ENCODE data around the gene HSD17B2.

Gene HSD17B2

DNA sequence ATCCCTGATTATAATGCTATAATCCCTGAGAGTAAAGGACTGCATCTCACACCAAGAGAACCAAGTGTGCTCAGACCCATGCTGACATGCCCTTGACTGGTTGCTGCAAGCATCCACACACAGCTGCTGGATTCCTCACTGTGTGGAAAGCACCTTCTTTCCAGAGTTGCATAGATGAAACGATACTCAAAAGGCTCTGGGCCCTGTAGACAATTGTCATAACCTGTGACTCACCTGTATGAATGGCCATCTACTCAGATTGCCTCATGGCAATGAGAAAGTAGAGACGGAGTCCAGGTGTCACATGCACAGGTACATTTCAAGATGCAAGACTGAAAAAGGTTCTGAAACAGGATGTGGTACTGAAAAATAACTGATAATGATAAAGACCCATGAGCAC, 76.9 kb downstream of the HSD17B2 start:
- FAIRE-seq (no peak), DNase-seq (ENCODE audit: insufficient read length, low spot score) (no peak)
- TF ChIP-seq, protein P1, sequence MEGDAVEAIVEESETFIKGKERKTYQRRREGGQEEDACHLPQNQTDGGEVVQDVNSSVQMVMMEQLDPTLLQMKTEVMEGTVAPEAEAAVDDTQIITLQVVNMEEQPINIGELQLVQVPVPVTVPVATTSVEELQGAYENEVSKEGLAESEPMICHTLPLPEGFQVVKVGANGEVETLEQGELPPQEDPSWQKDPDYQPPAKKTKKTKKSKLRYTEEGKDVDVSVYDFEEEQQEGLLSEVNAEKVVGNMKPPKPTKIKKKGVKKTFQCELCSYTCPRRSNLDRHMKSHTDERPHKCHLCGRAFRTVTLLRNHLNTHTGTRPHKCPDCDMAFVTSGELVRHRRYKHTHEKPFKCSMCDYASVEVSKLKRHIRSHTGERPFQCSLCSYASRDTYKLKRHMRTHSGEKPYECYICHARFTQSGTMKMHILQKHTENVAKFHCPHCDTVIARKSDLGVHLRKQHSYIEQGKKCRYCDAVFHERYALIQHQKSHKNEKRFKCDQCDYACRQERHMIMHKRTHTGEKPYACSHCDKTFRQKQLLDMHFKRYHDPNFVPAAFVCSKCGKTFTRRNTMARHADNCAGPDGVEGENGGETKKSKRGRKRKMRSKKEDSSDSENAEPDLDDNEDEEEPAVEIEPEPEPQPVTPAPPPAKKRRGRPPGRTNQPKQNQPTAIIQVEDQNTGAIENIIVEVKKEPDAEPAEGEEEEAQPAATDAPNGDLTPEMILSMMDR (IDR thresholded peaks at IDR 0.05; ENCODE audit: insufficient read depth, missing control alignments) = no peak

- TF ChIP-seq, protein P1 (IDR thresholded peaks at IDR 0.05; ENCODE audit: insufficient read depth, missing control alignments) = no peak
- FAIRE-seq (no peak), DNase-seq (ENCODE audit: insufficient read length, low spot score) (no peak)
Observed at GRCh38 chr16:82113741-82114140, 78.7 kb downstream of the HSD17B2 start.

- TF ChIP-seq, protein P1 (IDR thresholded peaks at IDR 0.05; ENCODE audit: insufficient read depth, missing control alignments) = no peak
- FAIRE-seq = no peak
- DNase-seq (ENCODE audit: insufficient read length, low spot score) = no peak
Observed at GRCh38 chr16:82116535-82116934, 81.5 kb downstream of the HSD17B2 start.

DNA sequence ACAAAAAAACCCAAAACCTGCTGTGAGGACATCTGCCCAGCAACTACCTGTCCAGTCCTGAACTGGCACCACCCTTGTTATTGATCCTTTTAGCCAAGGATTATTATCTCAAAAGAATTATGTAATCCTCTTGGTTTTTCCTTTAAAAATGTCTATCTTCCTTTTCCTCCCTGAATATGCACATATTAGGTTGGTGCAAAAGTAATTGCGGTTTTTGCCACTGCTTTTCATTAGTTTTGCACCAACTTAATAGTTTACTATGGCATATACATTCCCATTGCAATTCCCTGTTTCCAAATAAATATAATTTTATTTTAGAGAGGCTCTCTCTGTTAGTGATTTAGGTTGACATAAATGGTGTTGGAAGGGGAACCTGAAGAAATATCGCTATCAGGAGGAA, 83.7 kb downstream of the HSD17B2 start:
- FAIRE-seq = no peak
- DNase-seq (ENCODE audit: insufficient read length, low spot score) = no peak
- TF ChIP-seq, protein P1 (IDR thresholded peaks at IDR 0.05; ENCODE audit: insufficient read depth, missing control alignments) = no peak

GRCh38 chr16:82119405-82119804, 84.4 kb downstream of the HSD17B2 start:
- TF ChIP-seq, protein P1 (IDR thresholded peaks at IDR 0.05; ENCODE audit: insufficient read depth, missing control alignments) = no peak
- DNase-seq (ENCODE audit: insufficient read length, low spot score) (no peak), FAIRE-seq (no peak)

DNA sequence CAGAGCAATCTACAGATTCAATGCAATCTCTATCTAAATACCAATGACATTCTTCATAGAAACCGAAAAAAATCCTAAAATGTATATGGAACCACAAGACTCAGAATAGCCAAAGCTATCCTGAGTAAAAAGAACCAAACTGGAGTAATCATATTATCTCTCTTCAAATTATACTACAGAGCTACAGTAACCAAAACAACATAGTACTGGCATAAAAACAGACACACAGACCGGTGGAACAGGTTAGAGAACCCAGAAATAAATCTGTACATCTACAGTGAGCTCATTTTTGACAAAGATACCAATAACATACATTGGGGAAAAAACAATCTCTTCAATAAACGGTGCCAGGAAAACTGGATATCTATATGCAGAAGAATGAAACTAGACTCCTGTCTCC, 89.6 kb downstream of the HSD17B2 start:
- DNase-seq (ENCODE audit: insufficient read length, low spot score) = no peak
- TF ChIP-seq, protein P1 (IDR thresholded peaks at IDR 0.05; ENCODE audit: insufficient read depth, missing control alignments) = no peak
- FAIRE-seq = no peak

DNA sequence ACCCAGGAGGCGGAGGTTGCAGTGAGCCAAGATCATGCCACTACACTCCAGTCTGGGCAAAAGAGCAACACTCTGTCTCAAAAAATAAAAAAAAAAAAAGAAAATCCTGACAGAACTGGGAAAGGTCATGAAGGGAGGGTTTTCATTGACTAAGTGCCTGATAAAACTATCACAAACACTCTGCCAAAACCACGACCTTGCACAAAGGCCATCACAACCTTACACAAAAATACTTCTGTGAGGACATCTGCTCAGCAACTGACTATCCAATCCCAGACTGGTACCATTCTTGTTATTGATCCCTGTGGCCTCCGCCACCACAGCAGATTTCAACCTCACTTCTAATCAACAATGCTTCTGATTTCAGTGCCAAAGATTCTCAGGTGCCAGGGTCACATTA, 94.8 kb downstream of the HSD17B2 start:
- no peak for FAIRE-seq
- no peak for DNase-seq (ENCODE audit: insufficient read length, low spot score)
- TF ChIP-seq, protein P1 (IDR thresholded peaks at IDR 0.05; ENCODE audit: insufficient read depth, missing control alignments) = no peak
